ENCODE measurements around the gene ADGRG1.
A peak's percentile ranks its signal among the peaks of the same experiment; 100 is the strongest.

Gene ADGRG1

DNA sequence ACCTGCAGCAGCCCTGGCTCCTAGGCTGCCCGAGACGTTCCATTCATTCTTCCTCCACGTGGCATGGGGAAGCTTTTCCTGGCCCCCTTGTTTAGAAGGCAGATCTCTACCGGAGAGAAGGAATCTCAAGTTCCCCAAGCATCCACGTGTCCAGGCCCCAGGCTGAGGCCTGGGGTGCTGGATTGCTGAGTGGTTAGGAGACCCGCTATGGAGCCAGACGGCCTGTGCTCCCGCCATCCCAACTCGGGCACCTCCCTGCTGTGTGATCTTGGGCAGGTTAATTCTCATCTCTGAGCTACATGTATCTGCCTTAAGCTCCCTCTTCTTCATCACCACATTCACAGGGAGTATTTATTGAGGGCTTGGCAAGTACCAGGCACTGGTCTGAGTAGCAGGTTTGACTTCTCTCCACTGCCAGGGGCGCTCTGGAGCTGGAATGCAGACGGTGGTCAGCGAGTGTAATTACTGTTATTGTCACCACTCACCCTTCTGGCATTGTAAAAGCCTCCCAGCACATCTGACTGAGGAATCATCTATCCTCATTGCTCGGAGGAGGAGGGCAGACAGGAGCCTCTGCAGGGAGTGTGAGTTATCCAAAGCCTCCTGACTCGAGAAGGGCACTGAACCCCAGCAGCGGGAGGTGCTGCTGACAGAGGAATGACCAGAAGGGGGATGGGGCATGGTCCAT lies 1.1 kb upstream of the ADGRG1 start:
- peak; percentile 27 to 93 for DNase-seq (ENCODE audit: low read depth in 1 of 2, low spot score in 1 of 2)
- TF ChIP-seq JUND (IDR thresholded peaks at IDR 0.05; ENCODE audit: low read depth): no peak
- in situ Hi-C loops (cut with HindIII; ENCODE audit: low pct_unique_long_range_greater_than_20kb, low sequenced_read_pairs): no loop called here

DNA sequence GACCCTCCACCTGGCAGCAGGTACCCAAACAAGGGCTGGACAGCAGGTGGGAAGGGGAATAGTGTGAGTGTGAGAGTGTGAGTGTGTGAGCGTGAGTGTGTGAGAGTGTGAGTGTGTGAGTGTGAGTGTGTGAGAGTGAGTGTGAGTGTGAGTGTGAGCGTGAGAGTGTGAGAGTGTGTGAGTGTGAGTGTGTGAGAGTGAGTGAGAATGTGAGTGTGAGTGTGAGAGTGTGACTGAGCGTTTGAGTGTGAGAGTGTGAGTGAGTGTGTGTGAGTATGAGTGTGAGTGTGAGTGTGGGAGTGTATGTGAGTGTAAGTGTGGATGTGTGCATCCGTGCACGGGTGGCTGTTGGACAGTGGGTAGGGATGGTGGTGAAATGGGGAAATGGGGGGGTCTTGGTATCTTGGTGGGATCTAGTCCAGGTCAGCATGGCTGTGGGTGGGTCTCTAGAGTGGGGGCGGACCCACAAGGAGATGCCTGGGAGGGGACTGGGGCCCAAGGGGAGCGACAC lies 408 bp downstream of the ADGRG1 start:
- in situ Hi-C loops (cut with HindIII; ENCODE audit: low pct_unique_long_range_greater_than_20kb, low sequenced_read_pairs): no loop called here
- DNase-seq (ENCODE audit: low read depth in 1 of 2, low spot score in 1 of 2): no peak
- TF ChIP-seq JUND (IDR thresholded peaks at IDR 0.05; ENCODE audit: low read depth): no peak

DNA sequence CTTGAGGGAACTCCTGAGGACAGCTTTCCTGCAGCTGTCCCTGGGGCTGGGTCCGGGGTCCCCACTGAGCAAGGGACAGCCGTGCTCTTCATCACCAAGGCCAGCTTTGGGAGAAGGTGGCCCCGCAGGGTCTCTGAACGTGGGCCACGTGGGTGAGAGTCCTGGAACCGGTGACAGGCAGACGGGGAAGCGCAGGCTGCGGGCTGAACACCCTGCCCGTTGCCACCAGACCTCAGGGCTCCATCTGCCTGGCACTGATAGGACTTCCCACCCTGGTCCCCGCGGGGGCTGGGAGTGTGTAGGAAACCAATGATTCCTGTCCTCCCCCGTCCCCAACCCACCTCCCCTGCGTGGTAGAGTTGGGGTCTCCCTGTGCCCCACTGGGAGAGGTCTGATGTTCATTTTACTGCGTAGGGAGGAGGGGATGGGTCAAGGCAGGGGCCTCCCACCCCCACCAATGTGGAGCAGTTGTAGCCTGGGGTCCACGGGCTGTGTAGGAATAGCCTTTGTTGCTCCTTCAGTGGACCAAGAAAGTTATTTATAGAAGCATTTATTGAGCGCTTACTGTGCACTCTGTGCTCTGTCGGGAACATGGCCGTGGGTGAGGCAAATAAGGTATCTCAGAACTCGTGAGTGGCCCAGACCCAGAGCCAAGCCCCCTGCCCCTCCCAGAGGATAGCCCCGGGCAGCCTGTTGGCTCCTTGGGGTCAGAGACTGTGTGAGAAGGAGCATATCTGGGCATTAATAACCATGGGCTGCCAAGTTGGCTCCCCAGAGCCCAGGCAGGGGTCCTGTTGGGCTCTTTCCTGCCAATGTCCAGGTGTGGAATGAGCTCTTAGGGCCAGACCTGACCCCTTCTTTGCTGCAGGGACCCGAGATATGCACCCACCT lies 1.3 kb downstream of the ADGRG1 start:
- TF ChIP-seq JUND (IDR thresholded peaks at IDR 0.05; ENCODE audit: low read depth): no peak
- no peak for DNase-seq (ENCODE audit: low read depth in 1 of 2, low spot score in 1 of 2)
- in situ Hi-C loops (cut with HindIII; ENCODE audit: low pct_unique_long_range_greater_than_20kb, low sequenced_read_pairs): no loop called here

DNA sequence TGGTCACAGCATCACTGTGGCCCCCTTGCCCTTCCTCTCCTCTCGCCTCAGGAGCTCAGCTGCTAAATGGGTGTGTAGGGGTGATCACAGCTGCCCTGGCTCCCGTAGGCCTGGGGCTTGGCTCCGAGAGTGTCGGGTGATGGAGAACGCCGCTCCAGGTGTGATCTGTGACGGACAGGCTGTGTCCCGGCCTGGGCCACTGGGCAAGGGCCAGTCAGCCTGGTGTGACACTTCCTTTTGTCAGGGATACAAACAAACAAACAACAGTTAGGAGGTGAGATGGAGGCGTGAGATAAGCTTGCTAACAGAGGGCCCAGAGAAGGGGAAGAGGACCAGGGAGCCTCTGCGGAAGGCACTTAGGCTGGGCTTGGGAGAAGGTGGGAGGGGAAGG lies 2.0 kb downstream of the ADGRG1 start:
- in situ Hi-C loops (cut with HindIII; ENCODE audit: low pct_unique_long_range_greater_than_20kb, low sequenced_read_pairs): no loop called here
- no peak for TF ChIP-seq JUND (IDR thresholded peaks at IDR 0.05; ENCODE audit: low read depth)
- DNase-seq (ENCODE audit: low read depth in 1 of 2, low spot score in 1 of 2): no peak

DNA sequence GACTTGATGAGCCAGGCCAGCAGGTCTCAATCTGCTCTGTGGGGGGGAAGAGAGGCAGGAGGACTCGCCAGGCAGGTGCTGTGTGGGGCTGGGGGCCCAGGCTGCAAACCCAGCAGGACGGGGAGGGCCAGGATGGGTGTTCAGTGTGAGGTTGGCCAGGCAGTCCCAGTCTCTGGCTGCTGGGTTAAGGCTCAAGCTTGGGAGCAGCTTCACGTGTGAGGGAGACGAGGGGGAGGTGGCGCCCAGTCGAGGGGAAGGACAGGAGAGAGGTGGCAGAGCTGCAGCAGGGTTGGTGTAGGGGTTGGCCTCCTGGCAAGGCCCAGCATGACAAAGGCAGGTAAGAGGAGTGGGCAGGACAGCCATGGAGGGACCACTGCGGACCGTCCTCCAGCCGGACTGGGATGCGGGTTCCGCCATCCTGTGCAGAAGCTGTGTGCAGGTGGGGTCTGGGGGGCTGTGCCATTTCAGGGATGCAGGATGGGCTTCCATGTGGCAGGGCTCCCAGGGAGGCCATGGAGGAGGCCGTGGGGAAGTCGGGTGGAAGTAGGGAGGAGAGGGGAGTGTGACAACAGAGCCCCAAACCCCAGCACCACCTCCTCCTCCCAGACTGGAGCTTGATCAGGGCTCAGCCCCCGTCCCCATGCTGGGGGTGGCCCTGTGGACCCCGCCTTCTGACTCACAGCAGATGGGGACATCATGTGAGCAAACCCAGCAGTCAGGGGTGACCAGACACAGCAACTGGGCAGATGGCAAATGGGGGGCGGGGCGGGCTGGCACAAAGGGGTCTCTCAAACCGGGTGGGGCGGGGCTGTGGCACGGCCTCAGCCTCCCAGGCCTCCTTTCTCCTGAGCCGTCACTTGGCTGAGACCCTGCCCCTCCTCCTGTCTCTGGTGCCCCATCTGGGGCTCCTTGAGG lies 2.8 kb downstream of the ADGRG1 start:
- in situ Hi-C loops (cut with HindIII; ENCODE audit: low pct_unique_long_range_greater_than_20kb, low sequenced_read_pairs): no loop called here
- no peak for TF ChIP-seq JUND (IDR thresholded peaks at IDR 0.05; ENCODE audit: low read depth)
- DNase-seq (ENCODE audit: low read depth in 1 of 2, low spot score in 1 of 2): no peak

DNA sequence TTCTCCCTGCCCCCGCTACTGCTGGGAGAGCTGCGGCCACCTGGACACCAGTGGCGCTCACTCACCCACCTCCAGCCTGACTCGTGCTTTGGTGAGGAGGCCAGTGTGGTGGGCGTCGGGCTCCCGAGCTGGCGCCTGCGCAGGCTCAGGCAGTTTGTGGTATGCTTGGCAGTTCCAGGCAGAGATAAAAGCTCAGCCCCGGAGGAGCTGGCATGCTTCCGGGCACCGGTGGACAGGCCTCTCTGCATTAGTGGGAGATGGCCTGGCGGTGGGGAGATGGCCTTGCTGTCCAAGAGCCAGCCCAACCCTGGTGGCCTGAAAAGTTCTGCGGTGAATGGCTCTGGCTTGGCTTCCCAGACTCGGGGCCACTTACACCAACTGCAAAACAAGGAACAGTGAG lies 4.1 kb downstream of the ADGRG1 start:
- no peak for TF ChIP-seq JUND (IDR thresholded peaks at IDR 0.05; ENCODE audit: low read depth)
- DNase-seq (ENCODE audit: low read depth in 1 of 2, low spot score in 1 of 2): no peak
- in situ Hi-C loops (cut with HindIII; ENCODE audit: low pct_unique_long_range_greater_than_20kb, low sequenced_read_pairs): no loop called here

DNA sequence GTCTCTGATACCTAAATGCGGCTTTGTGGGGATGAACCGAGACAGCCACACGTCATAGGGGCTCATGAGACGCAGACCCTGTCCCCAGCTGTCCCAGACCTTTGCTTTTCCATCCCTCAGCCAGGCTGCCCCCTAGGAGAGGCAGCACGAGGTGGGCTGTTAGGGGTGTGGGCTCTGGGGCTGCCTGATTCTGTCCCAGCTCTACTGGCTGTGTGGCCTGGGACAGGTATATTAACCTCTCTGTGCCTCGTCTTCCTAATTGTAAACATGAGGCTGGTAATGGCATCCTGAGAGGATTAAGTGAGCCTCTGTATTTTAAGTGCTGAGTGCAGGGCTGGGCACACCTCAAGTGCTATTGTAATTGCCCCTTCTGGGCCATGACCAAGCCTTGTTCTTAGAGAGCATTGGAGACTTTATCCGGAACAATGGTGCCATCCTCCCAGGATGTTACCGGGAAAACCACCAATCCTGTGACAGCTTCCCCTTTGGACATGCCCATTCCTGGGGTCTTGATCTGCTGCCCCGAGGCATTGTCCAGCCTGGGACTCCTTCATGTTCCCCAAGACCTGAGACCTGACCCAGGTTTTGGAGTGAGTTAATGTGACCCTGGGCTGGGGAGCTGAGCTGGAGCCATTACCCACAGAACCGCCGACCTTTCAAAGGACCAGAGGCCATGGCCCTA lies 5.1 kb downstream of the ADGRG1 start:
- in situ Hi-C loops (cut with HindIII; ENCODE audit: low pct_unique_long_range_greater_than_20kb, low sequenced_read_pairs): no loop called here
- no peak for DNase-seq (ENCODE audit: low read depth in 1 of 2, low spot score in 1 of 2)
- no peak for TF ChIP-seq JUND (IDR thresholded peaks at IDR 0.05; ENCODE audit: low read depth)

GRCh38 chr16:57634171-57634570 lies 5.7 kb downstream of the ADGRG1 start:
- DNase-seq (ENCODE audit: low read depth in 1 of 2, low spot score in 1 of 2): no peak
- in situ Hi-C loops (cut with HindIII; ENCODE audit: low pct_unique_long_range_greater_than_20kb, low sequenced_read_pairs): no loop called here

DNA sequence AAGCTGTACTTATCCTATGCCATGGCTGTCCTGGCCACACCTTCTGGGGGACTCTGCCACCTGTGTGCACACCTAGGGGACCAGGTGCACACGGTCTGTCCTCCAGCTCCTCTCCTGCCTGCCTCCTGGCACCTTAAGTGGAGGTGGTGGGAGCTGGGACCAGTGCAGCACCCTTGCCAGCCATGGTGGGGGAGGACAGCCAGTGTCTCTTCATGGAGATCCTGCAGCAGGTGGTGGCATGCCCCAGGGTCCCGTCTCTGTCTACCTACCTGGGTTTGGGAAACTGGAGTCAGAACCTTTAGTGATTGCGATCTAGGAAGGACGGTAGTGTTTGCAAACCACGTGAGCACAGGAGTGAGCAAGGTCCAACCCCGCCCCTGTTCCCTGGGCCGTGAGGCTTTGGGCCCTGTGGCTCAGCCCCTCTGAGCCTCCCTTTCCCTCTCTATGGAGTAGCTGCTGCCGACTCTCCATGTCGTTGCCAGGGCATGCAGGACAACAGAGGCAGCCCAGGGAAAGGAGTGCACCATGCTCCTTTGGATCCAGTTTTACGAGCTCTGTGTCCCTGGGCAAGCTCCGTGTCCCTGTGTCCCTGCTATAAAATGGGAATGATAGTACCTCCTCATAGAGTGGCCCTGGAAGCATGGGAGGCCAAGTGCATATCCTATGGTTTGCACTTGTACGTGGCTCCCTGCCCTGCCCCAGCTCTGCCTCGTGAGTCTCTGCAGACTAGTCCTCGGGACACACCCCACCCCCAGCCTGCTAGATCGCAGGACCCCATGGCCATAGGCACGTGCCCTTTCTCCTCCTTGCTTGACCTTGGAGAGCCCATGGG lies 7.1 kb downstream of the ADGRG1 start:
- no peak for TF ChIP-seq JUND (IDR thresholded peaks at IDR 0.05; ENCODE audit: low read depth)
- in situ Hi-C loops (cut with HindIII; ENCODE audit: low pct_unique_long_range_greater_than_20kb, low sequenced_read_pairs): no loop called here

More at GRCh38 chr16:57634171-57634570, 5.7 kb downstream of the ADGRG1 start:
- no peak for TF ChIP-seq JUND (IDR thresholded peaks at IDR 0.05; ENCODE audit: low read depth)

DNA sequence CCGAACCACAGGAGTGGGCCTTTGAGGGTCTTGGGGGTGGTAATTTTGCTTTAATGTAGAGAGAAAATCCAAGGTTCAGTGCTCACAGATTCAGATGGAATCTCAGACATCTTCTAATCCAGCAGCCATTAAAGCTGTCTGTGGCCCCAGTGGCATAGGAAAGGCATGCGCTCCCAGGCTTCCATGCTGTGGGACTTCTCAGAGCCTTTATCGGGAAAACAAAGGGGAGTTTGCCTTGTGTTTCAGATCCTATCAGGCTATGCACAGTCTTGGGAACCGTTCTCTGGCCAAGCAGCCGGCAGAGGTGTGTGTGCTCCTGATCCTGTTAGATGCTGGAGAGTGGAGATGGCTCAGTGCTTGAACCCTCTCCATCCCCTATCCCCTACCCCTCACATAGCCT lies 7.8 kb downstream of the ADGRG1 start:
- in situ Hi-C loops (cut with HindIII; ENCODE audit: low pct_unique_long_range_greater_than_20kb, low sequenced_read_pairs): no loop called here
- no peak for DNase-seq (ENCODE audit: low read depth in 1 of 2, low spot score in 1 of 2)
- no peak for TF ChIP-seq JUND (IDR thresholded peaks at IDR 0.05; ENCODE audit: low read depth)

More for the DNA sequence above, 7.1 kb downstream of the ADGRG1 start:
- no peak for DNase-seq (ENCODE audit: low read depth in 1 of 2, low spot score in 1 of 2)

GRCh38 chr16:57637020-57637419 lies 8.6 kb downstream of the ADGRG1 start:
- DNase-seq (ENCODE audit: low read depth in 1 of 2, low spot score in 1 of 2): no peak

More at GRCh38 chr16:57637020-57637419, 8.6 kb downstream of the ADGRG1 start:
- no peak for TF ChIP-seq JUND (IDR thresholded peaks at IDR 0.05; ENCODE audit: low read depth)
- in situ Hi-C loops (cut with HindIII; ENCODE audit: low pct_unique_long_range_greater_than_20kb, low sequenced_read_pairs): no loop called here

Data from T47D (cell line).